GM23248 (cell line): Measurements from ENCODE around the gene TCF4.

Experiments used
- EZH2 ChIP-seq: fragments of 200-600 bp; sonication (generic); IDR thresholded peaks from 2 replicates; pipeline ENCODE4 v1.6.1; 2018; ENCODE audit warnings: antibody characterized with exemption, mild to moderate bottlenecking; ENCODE audit not compliant: insufficient read depth, poor library complexity, severe bottlenecking
- EZH2phosphoT487 ChIP-seq: fragments of 200-600 bp; sonication (generic); IDR thresholded peaks from 2 replicates; pipeline ENCODE4 v1.6.1; 2018; ENCODE audit warnings: antibody characterized with exemption, moderate library complexity, mild to moderate bottlenecking, low read depth; ENCODE audit not compliant: insufficient read depth

DNA sequence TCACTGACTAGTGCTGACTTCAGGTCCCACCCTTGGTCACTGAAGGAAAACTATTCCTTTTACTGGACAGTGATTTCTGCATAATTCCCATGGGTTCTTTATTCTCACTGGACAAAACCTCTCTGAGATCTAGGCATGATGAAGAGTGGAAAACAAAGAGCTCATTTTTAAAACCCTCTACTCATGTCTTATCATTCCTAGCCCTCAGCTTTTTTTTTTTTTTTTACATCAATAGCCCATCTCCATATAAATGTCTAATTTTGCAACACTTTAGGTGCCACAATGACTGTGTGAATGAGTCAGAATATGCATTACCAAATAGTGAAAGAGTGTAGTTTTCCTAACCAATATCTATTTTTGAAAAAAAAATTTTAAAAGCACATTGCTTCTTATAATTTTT lies 74.8 kb downstream of the TCF4 start:
- TF ChIP-seq EZH2 (no peak), EZH2phosphoT487 (no peak)
